ENCODE measurements around the gene ZACN. TPM values are rescaled to one million over a fixed set of nuclear protein-coding genes. Genes with fewer than 3 reads are reported as not detected.
A peak's percentile ranks its signal among the peaks of the same experiment; 100 is the strongest.

Gene ZACN
- total RNA-seq, 4 donors from 2014 or later: 0.13 TPM; not detected in 3

DNA sequence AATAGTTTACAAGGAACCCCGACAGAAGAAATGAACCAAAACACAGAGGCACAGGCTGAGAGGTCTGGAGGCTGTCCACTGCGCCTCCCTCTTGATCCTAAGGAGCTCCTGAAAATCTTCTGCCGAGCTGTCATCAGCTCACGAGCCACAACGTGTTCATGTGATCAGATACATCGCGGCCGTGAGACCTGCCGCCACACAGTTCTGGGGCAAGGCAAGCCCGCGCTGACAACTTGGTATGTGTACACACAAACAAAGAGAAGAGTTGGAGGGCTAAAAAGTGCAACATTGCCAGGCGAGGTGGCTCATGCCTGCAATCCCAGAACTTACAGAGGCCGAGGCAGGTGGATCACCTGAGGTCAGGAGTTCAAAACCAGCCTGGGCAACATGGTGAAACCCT lies 17.0 kb downstream of the ZACN start:
- no peaks in the 10 kb centered on the region for H3K27me3 ChIP-seq
- H3K4me3 ChIP-seq: no peak overlapping the region
- intact Hi-C loops (cut with DNase I): no loop called here
- H3K4me1 ChIP-seq: no peaks in the 10 kb centered on the region
- no peak for DNase-seq (ENCODE audit: extremely low spot score)
- TF ChIP-seq EP300 (IDR thresholded peaks at IDR 0.05) (no peak), POLR2AphosphoS5 (IDR thresholded peaks at IDR 0.05) (no peak), POLR2A (IDR thresholded peaks at IDR 0.05; ENCODE audit: low read depth) (no peak)
- TF ChIP-seq, protein P1, sequence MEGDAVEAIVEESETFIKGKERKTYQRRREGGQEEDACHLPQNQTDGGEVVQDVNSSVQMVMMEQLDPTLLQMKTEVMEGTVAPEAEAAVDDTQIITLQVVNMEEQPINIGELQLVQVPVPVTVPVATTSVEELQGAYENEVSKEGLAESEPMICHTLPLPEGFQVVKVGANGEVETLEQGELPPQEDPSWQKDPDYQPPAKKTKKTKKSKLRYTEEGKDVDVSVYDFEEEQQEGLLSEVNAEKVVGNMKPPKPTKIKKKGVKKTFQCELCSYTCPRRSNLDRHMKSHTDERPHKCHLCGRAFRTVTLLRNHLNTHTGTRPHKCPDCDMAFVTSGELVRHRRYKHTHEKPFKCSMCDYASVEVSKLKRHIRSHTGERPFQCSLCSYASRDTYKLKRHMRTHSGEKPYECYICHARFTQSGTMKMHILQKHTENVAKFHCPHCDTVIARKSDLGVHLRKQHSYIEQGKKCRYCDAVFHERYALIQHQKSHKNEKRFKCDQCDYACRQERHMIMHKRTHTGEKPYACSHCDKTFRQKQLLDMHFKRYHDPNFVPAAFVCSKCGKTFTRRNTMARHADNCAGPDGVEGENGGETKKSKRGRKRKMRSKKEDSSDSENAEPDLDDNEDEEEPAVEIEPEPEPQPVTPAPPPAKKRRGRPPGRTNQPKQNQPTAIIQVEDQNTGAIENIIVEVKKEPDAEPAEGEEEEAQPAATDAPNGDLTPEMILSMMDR (IDR thresholded peaks at IDR 0.05): no peak
- H3K9me3 ChIP-seq: no peaks in the 10 kb centered on the region
- H3K27ac ChIP-seq (replicated peaks in 1 of 4): no peak overlapping the region
- WGBS: 84% methylated on average over 11 of the region's 13 CpGs
- H3K36me3 ChIP-seq: peaks cover 60 to 99% (median 89%) of the 10 kb centered on the region in 4 donors

DNA sequence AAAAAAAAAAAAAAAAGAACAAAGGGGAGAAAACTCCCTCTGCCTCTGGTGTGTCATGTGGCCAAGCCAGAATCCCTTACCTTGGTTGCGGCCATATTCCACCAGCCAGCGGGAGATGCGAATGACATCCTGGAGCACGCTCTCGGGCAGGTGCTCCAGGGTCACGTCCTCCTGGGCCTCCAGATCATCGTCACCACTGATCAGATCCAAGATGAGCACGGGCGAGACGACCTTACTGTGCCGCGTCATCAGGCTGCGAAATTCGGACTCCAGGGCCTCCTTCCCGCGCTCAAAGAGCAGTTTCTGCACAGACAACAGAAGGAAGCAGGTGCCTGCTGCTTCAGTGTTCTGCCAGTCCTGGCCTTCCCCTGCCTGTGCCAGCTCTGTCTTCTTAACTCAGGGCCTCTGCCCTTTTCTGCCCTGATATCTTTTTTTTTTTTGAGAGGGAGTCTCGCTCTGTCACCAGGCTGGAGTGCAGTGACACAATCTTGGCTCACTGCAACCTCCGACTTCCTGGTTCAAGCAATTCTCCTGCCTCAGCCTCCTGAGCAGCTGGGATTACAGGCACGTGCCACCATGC lies 18.8 kb downstream of the ZACN start:
- H3K4me3 ChIP-seq: no peak overlapping the region
- TF ChIP-seq POLR2AphosphoS5 (IDR thresholded peaks at IDR 0.05): no peak
- no peak for TF ChIP-seq EP300 (IDR thresholded peaks at IDR 0.05)
- TF ChIP-seq, protein P1 (IDR thresholded peaks at IDR 0.05): no peak
- no peak for TF ChIP-seq POLR2A (IDR thresholded peaks at IDR 0.05; ENCODE audit: low read depth)
- no peak for DNase-seq (ENCODE audit: extremely low spot score)
- H3K36me3 ChIP-seq: peaks cover 61 to 91% (median 85%) of the 10 kb centered on the region in 4 donors
- no peaks in the 10 kb centered on the region for H3K27me3 ChIP-seq
- H3K9me3 ChIP-seq: no peaks in the 10 kb centered on the region
- 91% methylated on average over 19 of the region's 19 CpGs for WGBS
- H3K4me1 ChIP-seq: peaks cover 8 to 18% (median 14%) of the 10 kb centered on the region in 4 donors
- intact Hi-C loops (cut with DNase I): no loop called here
- no peak overlapping the region for H3K27ac ChIP-seq (replicated peaks in 1 of 4)

DNA sequence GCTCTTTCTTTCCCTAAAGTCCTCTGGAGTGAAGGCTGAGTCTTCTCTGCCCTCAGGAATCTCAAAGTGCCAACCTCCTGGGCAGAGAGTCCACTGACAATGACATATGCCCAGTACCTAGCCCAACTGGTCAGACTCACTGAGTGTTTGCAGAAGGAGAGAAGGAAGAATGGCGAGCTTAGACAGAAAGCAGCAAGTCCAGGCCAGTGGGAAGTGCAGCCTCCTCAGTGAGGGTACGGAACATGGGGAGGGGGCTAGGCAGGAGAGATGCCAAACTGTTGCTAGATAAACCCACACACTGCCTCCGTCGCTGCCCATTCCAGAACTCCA lies 23.9 kb downstream of the ZACN start:
- Histone ChIP-seq H3K4me1 (peaks cover 18 to 31% (median 24%) of the 10 kb centered on the region in 4 donors), H3K4me3 (peak overlapping the region; percentile 67 to 90 (median 82)), H3K27ac (replicated peaks in 1 of 4) (peak overlapping the region; percentile 79 to 85 (median 81)), H3K9me3 (no peaks in the 10 kb centered on the region), H3K27me3 (no peaks in the 10 kb centered on the region), H3K36me3 (peaks cover 16 to 40% (median 36%) of the 10 kb centered on the region in 4 donors)
- no peak for DNase-seq (ENCODE audit: extremely low spot score)
- TF ChIP-seq EP300 (IDR thresholded peaks at IDR 0.05) (no peak), POLR2AphosphoS5 (IDR thresholded peaks at IDR 0.05) (no peak), POLR2A (IDR thresholded peaks at IDR 0.05; ENCODE audit: low read depth) (no peak)
- TF ChIP-seq, protein P1 (IDR thresholded peaks at IDR 0.05): no peak
- intact Hi-C loops (cut with DNase I): no loop called here
- 0% methylated on average over 4 of the region's 4 CpGs for WGBS

DNA sequence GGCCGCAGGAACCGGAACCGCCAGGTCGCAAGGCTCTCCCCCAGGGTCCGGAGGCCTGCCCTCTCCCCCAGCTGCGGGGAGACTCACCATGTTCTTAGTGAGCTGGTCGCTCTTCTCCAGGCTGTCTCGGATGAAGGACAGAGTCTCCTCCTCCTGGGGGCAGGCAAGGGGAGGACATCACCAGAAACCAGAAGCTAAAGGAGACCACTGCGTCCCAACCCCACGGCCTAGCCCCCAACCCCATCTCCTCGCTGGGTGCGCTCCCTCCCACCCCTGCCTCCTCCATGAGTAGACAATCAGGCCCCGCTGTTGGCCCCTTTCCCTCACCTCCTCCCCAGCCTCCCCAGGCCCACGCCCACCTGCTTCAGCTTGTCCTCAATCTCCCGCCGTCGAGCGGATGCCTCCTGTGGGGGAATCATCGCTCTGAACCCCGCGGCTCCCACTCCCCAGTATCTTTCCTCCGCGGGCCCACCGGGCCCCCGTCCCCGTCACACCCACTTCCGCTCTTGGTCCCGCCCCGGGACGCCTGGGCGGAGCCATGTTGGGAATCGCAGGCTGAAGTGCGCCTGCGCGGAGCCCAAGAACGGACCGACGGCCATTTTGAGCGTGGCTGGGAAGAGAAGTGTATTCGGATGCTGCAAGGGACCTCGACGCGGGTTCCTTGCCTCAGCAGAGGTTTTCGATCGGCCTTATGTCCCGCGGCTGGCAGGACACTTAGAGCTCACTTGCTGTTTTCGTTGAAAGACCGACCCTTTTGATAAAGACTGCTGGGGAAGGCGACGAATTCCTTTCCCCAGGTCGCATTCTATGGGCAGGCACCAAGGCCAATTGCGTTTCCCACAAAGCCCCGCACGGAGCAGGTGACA lies 24.5 kb downstream of the ZACN start, which contains the start of gene EXOC7:
Gene EXOC7 (minus strand): TSS at position 514 of the 866 bp plus-strand sequence. CDS start 95 bp downstream, at position 419.
- Histone ChIP-seq H3K9me3 (no peaks in the 10 kb centered on the region), H3K4me1 (peaks cover 18 to 31% (median 24%) of the 10 kb centered on the region in 4 donors), H3K36me3 (peaks cover 14 to 34% (median 31%) of the 10 kb centered on the region in 4 donors), H3K27me3 (no peaks in the 10 kb centered on the region), H3K27ac (replicated peaks in 1 of 4) (peak within 1 kb of the TSS; percentile 79 to 85 (median 81)), H3K4me3 (peak within 1 kb of the TSS; percentile 67 to 90 (median 82))
- DNase-seq (ENCODE audit: extremely low spot score): peak; percentile 95
- intact Hi-C loops (cut with DNase I): no loop called here
- 6% methylated on average over 40 of the region's 55 CpGs for WGBS
- TF ChIP-seq POLR2AphosphoS5 (IDR thresholded peaks at IDR 0.05) (peak; percentile 77 to 94), EP300 (IDR thresholded peaks at IDR 0.05) (no peak)
- TF ChIP-seq, protein P1 (IDR thresholded peaks at IDR 0.05): peak in 1 of 3 experiments; percentile 30
